Fibroblast of lung (primary cell): ENCODE data around the gene UBE3C. TPM values are rescaled to one million over a fixed set of nuclear protein-coding genes. Genes with fewer than 3 reads are reported as not detected.

Experiments
- DNase-seq, 2 donors: peaks; one replicate each; pipeline versions ENCODE4 v3.0.0 to v3.0.0-alpha.2; 2010; ENCODE audit warnings: low read depth in 2 of 2
- H2AFZ ChIP-seq: 2 replicates; pipeline ENCODE4 v1.5.1; 2012; ENCODE audit warnings: low read length, control low read depth, inconsistent platforms
- H3K27ac ChIP-seq: 2 replicates; pipeline ENCODE4 v1.5.1; 2011; ENCODE audit warnings: low read length, control low read depth; ENCODE audit not compliant: insufficient read depth
- H3K27me3 ChIP-seq: 2 replicates; pipeline ENCODE4 v1.5.1; 2011; ENCODE audit warnings: mild to moderate bottlenecking, low read length; ENCODE audit not compliant: control insufficient read depth, insufficient read depth
- H3K36me3 ChIP-seq: 2 replicates; pipeline ENCODE4 v1.5.1; 2011; ENCODE audit warnings: low read length; ENCODE audit not compliant: control insufficient read depth, insufficient read depth
- H3K4me1 ChIP-seq: 2 replicates; pipeline ENCODE4 v1.5.1; 2011; ENCODE audit warnings: low read length; ENCODE audit not compliant: control insufficient read depth, insufficient read depth; ENCODE audit errors: extremely low read depth
- H3K4me2 ChIP-seq: 2 replicates; pipeline ENCODE4 v1.5.1; 2011; ENCODE audit warnings: low read length, control low read depth; ENCODE audit not compliant: insufficient read depth; ENCODE audit errors: extremely low read depth
- H3K4me3 ChIP-seq, 4 experiments: fragments of 200-600 bp in 1 of 4; sonication (generic) in 1 of 4; replicated peaks in 1 of 4; 2 replicates each; pipeline ENCODE4 v1.5.1; 2011 to 2016; ENCODE audit warnings: low read length in 4 of 4, low read depth in 3 of 4, mild to moderate bottlenecking in 3 of 4, control low read depth in 2 of 4, inconsistent platforms in 1 of 4, mixed read lengths in 1 of 4; ENCODE audit not compliant: insufficient read depth in 1 of 4; ENCODE audit errors: control extremely low read depth in 1 of 4
- H3K79me2 ChIP-seq: 2 replicates; pipeline ENCODE4 v1.5.1; 2012; ENCODE audit warnings: mild to moderate bottlenecking, low read length, inconsistent platforms; ENCODE audit not compliant: control insufficient read depth, insufficient read depth
- H3K9ac ChIP-seq: 2 replicates; pipeline ENCODE4 v1.5.1; 2011; ENCODE audit warnings: mild to moderate bottlenecking, low read length, control low read depth; ENCODE audit not compliant: insufficient read depth
- H3K9me3 ChIP-seq: 2 replicates; pipeline ENCODE4 v1.5.1; 2012; ENCODE audit warnings: low read depth, low read length; ENCODE audit not compliant: control insufficient read depth, insufficient read depth
- H4K20me1 ChIP-seq: 2 replicates; pipeline ENCODE4 v1.5.1; 2011; ENCODE audit warnings: low read length; ENCODE audit not compliant: control insufficient read depth, insufficient read depth; ENCODE audit errors: extremely low read depth
- CTCF ChIP-seq, 2 donors: IDR thresholded peaks in 1 of 2; conservative IDR thresholded peaks in 1 of 2; 1 replicate in 1 of 2; 2 replicates in 1 of 2; pipeline ENCODE4 v1.5.1; 2011 to 2012; ENCODE audit warnings: low read length in 2 of 2, control low read depth in 1 of 2, inconsistent platforms in 1 of 2, low read depth in 1 of 2, mild to moderate bottlenecking in 1 of 2
- EZH2 ChIP-seq: IDR thresholded peaks from 2 replicates; pipeline ENCODE4 v1.5.1; 2012; ENCODE audit warnings: low read length, control low read depth, mild to moderate bottlenecking; ENCODE audit errors: missing control alignments
- polyA plus RNA-seq, 2 donors: library from polyadenylated mRNA; depleted of rRNA in 1 of 2; stranded (reverse) in 1 of 2; unstranded in 1 of 2; fragments of >200 nt; gene quantifications; 2 replicates each; pipeline ENCODE4 v1.2.1, GENCODE V29; 2011 to 2012; ENCODE audit warnings: missing spikeins in 1 of 2
- total RNA-seq: library from RNA; depleted of rRNA; stranded (reverse); fragments of >200 nt; gene quantifications from 2 replicates; pipeline ENCODE4 v1.2.1, GENCODE V29; 2014

The UBE3C gene
- total and polyA plus RNA-seq, 2 donors (not counting 1 experiment from before 2014, with no cell fraction given), result 76.2 to 91.0 TPM

GRCh38 chr7:157280216-157280841 is 141.6 kb downstream of the UBE3C start:
- H3K4me2 ChIP-seq, result no peak overlapping the region
- TF ChIP-seq EZH2, result no peak
- no peak for TF ChIP-seq CTCF (conservative IDR thresholded peaks at IDR 0.05 in 1 of 2, IDR thresholded peaks at IDR 0.05 in 1 of 2; ENCODE audit: low read depth in 1 of 2, low read length in 2 of 2)
- DNase-seq, result no peak
- H3K9me3 ChIP-seq, result no peaks in the 10 kb centered on the region
- no peak overlapping the region for H3K9ac ChIP-seq
- no peaks in the 10 kb centered on the region for H3K79me2 ChIP-seq
- no peak overlapping the region for H3K27ac ChIP-seq
- H3K27me3 ChIP-seq, result no peaks in the 10 kb centered on the region
- H4K20me1 ChIP-seq, result no peaks in the 10 kb centered on the region
- no peak overlapping the region for H2AFZ ChIP-seq
- no peaks in the 10 kb centered on the region for H3K36me3 ChIP-seq
- no peak overlapping the region for H3K4me3 ChIP-seq
- H3K4me1 ChIP-seq, result no peaks in the 10 kb centered on the region

- no peak for DNase-seq
- no peaks in the 10 kb centered on the region for H3K36me3 ChIP-seq
- H3K27ac ChIP-seq, result no peak overlapping the region
- no peaks in the 10 kb centered on the region for H4K20me1 ChIP-seq
- no peaks in the 10 kb centered on the region for H3K9me3 ChIP-seq
- no peak overlapping the region for H2AFZ ChIP-seq
- no peaks in the 10 kb centered on the region for H3K4me1 ChIP-seq
- H3K27me3 ChIP-seq, result no peaks in the 10 kb centered on the region
- H3K79me2 ChIP-seq, result no peaks in the 10 kb centered on the region
- no peak overlapping the region for H3K9ac ChIP-seq
- no peak overlapping the region for H3K4me2 ChIP-seq
- H3K4me3 ChIP-seq, result no peak overlapping the region
- TF ChIP-seq EZH2 (no peak), CTCF (conservative IDR thresholded peaks at IDR 0.05 in 1 of 2, IDR thresholded peaks at IDR 0.05 in 1 of 2; ENCODE audit: low read depth in 1 of 2, low read length in 2 of 2) (no peak)
Measured at GRCh38 chr7:157281221-157281998, 142.7 kb downstream of the UBE3C start.

- no peaks in the 10 kb centered on the region for H3K36me3 ChIP-seq
- no peaks in the 10 kb centered on the region for H3K27me3 ChIP-seq
- H3K9me3 ChIP-seq, result no peaks in the 10 kb centered on the region
- no peak overlapping the region for H3K9ac ChIP-seq
- no peak overlapping the region for H3K4me3 ChIP-seq
- no peaks in the 10 kb centered on the region for H3K4me1 ChIP-seq
- no peaks in the 10 kb centered on the region for H3K79me2 ChIP-seq
- H3K4me2 ChIP-seq, result no peak overlapping the region
- TF ChIP-seq EZH2 (no peak), CTCF (conservative IDR thresholded peaks at IDR 0.05 in 1 of 2, IDR thresholded peaks at IDR 0.05 in 1 of 2; ENCODE audit: low read depth in 1 of 2, low read length in 2 of 2) (no peak)
- DNase-seq, result no peak
- H3K27ac ChIP-seq, result no peak overlapping the region
- H4K20me1 ChIP-seq, result no peaks in the 10 kb centered on the region
- no peak overlapping the region for H2AFZ ChIP-seq
Measured at GRCh38 chr7:157282141-157282801, 143.5 kb downstream of the UBE3C start.
